Stomach (tissue), 4 donors: ENCODE results near the gene TRAF7.

Experiments used
- CTCF ChIP-seq, 7 experiments: fragments of 450-650 bp in 4 of 7; fragments of 200-600 bp in 3 of 7; sonication (generic) in 3 of 7; IDR thresholded peaks; one replicate each; pipeline ENCODE4 v1.5.1; 2016 to 2019; ENCODE audit warnings: antibody characterized with exemption in 7 of 7, control low read depth in 2 of 7, mild to moderate bottlenecking in 1 of 7
- EP300 ChIP-seq: sonication (generic); formaldehyde crosslinking; IDR thresholded peaks from one replicate; pipeline ENCODE4 v1.6.1; 2017; ENCODE audit warnings: antibody characterized with exemption
- POLR2AphosphoS5 ChIP-seq, 3 donors: sonication (generic); formaldehyde crosslinking; IDR thresholded peaks; one replicate each; pipeline ENCODE4 v1.6.1; 2016; ENCODE audit warnings: antibody characterized with exemption in 3 of 3

- TF ChIP-seq CTCF (IDR thresholded peaks at IDR 0.05) (no peak), EP300 (no peak), POLR2AphosphoS5 (IDR thresholded peaks at IDR 0.05) (no peak)
Measured at GRCh38 chr16:2121853-2122252, 33.7 kb upstream of the TRAF7 start.
